GM18951 (cell line): Measurements from ENCODE around the gene NPHS1.
A peak's percentile ranks its signal among the peaks of the same experiment; 100 is the strongest.
"Not testable (repeated sequence)": the region's sequence is repeated elsewhere in the genome, so short reads cannot be mapped to it uniquely, and the experiment has no call there.

ENCODE experiments used
- POLR2A ChIP-seq: IDR thresholded peaks from 4 replicates; pipeline ENCODE4 v1.6.1; 2011; ENCODE audit warnings: mild to moderate bottlenecking; ENCODE audit not compliant: insufficient read length, insufficient read depth; ENCODE audit errors: extremely low read depth
- in situ Hi-C: fragments of 300-500 bp; cut with MboI; formaldehyde crosslinking; loops from one replicate; pipeline ENCODE4 v1.12.0; 2022; ENCODE audit warnings: low sequenced_read_pairs, mixed read lengths, inconsistent platforms; ENCODE audit not compliant: unreplicated experiment

NPHS1 gene

DNA sequence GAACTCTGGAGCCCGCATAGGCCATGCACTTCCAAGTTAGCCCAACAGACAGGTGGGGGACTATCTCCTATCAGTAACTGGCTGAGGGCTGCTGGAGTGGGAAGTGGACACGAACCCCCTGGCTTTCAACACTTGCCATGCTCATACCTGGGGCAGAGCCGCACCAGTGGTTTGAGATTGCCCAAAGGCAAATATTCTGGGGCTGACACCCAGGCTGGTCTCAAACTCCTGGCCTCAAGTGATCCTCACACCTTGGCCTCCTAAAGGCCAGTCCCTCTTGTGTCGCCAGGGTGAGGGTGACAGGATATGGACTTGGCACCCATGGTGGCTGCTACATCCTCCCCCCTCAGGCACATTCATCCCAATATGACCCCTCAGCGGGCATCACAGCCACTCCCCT, 34.9 kb upstream of the NPHS1 start:
- TF ChIP-seq POLR2A: peak; percentile 10
- in situ Hi-C loops: loop anchor here (5.0 kb wide), 1 partner anchor 45 kb away; no protein-coding TSS in a partner anchor

- in situ Hi-C loops: loop anchor here (5.0 kb wide), 1 partner anchor 46 kb away; no protein-coding TSS in a partner anchor
- TF ChIP-seq POLR2A: no peak
Observed at GRCh38 chr19:35885904-35886303, 33.6 kb upstream of the NPHS1 start.

- in situ Hi-C loops: loop anchor here (5.0 kb wide), 1 partner anchor 47 kb away; no protein-coding TSS in a partner anchor
- no peak for TF ChIP-seq POLR2A
Observed at GRCh38 chr19:35885225-35885738, 33.0 kb upstream of the NPHS1 start.

DNA sequence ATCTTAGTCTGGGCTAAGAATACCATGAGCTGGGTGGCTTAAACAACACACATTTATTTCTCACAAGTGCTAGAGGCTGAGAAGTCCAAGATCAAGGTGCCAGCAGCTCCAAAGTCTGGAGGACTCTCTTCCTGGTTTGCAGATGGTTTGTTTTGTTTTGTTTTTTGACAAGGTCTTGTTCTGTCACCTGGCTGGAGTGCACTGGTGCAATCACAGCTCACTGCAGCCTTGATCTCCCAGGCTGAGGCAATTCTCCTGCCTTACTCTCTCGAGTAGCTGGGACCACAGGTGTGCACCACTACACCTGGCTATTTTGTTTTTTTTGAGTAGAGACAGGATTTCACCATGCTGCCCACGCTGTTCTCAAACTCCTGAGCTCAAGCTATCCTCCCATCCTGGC, 31.6 kb upstream of the NPHS1 start:
- no peak for TF ChIP-seq POLR2A

DNA sequence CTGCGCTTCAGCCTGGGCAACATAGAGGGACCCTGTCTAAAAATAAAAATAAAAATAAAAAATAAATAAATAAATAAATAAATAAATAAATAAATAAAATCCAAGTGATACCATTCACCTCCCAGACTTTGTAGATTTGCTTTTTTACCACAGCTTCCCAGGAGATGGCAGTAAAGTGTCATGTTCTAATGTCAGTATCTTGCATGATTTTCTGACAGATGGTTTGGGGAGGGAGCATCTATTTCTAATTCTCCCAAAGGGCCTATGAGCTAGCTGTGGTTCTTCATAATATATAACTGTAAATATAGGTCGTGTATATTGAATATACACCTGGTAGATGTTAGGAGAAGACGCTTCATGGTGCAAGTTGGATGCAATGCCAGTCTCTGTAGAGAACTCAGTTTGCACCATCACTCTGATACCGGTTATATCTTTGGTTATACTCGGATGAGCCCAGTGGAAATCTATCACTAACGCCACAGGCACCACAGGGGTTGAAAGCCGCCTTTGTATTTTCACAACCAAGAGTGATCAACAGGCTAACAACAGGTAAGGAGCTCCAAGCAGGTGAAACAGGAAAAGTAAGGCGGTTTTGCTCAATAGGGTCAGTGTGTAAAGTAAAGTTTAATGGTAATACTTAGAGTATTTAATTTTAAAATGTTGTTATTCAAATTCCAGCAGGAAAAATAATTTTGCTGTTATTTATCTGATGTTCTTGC, 30.0 kb upstream of the NPHS1 start:
- TF ChIP-seq POLR2A: no peak
- in situ Hi-C loops: no loop called here

More for the DNA sequence above, 31.6 kb upstream of the NPHS1 start:
- in situ Hi-C loops: no loop called here

DNA sequence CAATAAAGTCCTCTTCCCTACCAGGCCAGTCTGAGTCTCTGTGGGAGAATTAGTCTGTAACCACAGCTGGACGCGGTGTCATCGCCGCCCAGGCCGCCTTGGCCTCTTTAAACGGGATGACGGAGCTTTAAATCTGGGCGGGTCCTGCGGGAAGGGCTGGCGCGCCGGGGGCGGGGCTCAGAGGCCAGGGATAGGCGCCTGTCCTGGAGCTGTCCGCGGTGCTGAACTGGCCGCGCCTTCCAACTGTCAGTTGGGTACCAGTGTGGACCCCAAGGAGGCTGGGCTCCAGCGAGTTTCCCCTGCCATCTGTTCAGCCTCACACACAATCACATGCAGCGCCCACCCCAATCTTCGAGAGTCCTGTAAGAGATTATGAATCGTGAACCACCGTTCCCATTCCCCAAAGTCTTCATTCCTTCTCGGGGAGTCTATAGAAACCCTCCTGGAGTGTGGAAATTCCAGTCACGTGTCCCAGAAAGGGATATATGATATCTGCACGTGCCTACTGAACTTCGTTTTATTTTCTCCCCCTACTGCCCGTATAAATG, 27.5 kb upstream of the NPHS1 start:
- no peak for TF ChIP-seq POLR2A
- in situ Hi-C loops: no loop called here

GRCh38 chr19:35879068-35879467, 26.8 kb upstream of the NPHS1 start:
- in situ Hi-C loops: no loop called here
- no peak for TF ChIP-seq POLR2A

DNA sequence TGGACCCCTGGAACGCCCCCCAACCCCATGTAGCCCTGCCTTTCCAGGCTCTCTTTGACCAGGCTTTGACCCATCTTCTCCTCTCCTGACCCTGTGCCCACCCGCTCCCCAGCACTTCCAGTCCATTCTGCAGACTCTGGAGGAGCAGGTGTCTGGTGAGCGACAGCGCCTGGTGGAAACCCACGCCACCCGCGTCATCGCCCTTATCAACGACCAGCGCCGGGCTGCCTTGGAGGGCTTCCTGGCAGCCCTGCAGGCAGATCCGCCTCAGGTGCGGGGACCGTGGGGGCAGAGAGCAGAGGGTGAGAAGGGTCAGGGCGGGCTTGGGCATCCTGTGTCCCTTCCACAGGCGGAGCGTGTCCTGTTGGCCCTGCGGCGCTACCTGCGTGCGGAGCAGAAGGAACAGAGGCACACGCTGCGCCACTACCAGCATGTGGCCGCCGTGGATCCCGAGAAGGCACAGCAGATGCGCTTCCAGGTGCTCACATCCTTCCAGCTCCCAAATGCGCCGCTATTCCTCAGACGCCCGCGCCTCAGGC, 22.2 kb upstream of the NPHS1 start:
- no peak for TF ChIP-seq POLR2A
- in situ Hi-C loops: no loop called here

DNA sequence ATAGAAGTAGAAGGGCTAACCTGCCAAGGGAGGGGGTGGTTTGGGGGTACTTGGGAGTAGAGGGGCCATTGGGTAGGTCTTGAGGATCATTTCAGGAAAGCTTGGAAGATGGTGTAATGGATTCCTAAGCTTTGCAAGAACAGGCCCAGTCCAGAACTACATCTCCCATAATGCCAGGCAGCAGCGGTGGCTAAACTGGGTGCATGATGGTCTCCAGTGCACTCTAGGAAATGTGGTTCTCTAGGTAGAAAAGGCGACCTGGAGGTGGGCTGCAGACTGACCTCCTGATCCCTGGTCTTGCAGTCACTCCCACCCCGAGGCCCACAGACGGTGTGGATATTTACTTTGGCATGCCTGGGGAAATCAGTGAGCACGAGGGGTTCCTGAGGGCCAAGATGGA, 19.9 kb upstream of the NPHS1 start:
- TF ChIP-seq POLR2A: no peak
- in situ Hi-C loops: no loop called here

- in situ Hi-C loops: no loop called here
- no peak for TF ChIP-seq POLR2A
Observed at GRCh38 chr19:35871611-35872010, 19.3 kb upstream of the NPHS1 start.

DNA sequence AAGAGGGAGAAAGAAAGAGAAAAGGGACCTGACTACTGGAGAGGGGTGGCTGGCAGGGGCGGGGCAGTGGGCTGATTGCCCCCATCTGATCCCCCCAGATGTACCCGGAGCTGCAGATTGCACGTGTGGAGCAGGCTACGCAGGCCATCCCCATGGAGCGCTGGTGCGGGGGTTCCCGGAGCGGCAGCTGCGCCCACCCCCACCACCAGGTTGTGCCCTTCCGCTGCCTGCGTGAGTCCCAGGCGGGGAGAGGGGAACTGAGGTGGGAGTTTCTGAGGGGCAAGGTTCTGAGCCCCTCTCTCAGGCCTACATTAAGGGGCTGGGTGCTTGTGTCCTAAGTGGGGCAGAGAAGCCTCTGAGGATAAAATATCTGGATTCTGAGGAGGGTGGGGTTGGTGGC, 18.5 kb upstream of the NPHS1 start:
- no peak for TF ChIP-seq POLR2A
- in situ Hi-C loops: no loop called here

DNA sequence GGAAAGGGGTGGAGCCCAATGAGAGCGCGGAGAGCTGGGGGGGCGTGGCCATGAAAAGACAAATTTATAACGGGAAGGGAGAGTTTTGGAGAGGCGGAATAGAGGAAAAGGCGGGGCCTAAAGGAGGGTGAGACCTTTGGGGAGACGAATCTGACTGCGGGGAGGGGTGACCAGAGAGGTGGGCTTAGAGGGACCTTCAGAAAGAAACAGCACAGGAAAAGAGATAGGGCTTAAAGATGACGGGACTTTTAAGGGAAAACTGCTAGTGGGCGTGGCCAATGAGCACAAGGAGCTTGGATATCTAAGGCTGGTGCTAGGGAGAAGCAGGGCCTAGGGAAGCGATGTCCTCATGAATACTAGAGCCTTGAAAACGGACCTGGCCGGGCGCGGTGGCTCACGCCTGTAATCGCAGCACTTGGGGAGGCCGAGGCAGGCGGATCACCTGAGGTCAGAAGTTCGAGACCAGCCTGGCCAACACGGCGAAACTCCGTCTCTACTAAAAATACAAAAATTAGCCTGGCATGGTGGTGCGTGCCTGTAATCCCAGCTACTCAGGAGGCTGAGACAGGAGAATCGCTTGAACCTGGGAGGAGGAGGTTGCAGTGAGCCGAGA, 17.9 kb upstream of the NPHS1 start:
- in situ Hi-C loops: not testable (repeated sequence)

- no peak for TF ChIP-seq POLR2A
- in situ Hi-C loops: no loop called here
Observed at GRCh38 chr19:35869327-35870123, 17.2 kb upstream of the NPHS1 start.

DNA sequence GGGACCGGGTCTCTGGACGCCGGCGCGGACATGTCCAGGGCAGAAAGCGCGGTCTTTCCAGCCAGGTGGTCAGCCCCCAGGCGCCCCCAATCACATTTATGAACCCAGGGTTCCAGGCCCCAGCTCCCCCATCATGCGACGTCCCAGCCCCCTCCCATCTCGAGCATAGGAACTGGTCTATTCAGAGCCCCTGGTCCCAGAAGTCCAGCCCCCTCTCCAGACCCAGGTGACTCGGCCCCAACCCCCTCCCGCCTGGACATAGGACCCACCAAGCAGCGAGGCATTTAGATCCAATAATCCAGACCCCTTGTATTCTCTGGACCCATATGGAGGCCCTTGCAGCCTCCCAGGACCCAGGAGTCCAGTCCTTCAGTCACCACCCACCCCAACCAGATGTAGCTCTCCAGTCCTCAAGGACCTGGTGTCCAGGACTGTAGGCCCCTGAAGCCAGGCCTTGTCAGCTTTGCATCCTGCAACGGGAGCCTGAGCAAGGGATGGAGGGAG, 16.6 kb upstream of the NPHS1 start:
- in situ Hi-C loops: no loop called here
- no peak for TF ChIP-seq POLR2A
